ENCODE results near the gene SETBP1.

Gene SETBP1

GRCh38 chr18:44733069-44733753, 52.5 kb downstream of the SETBP1 start:
- no peak for DNase-seq

- no peak for DNase-seq
Measured at GRCh38 chr18:44733754-44734465, 53.2 kb downstream of the SETBP1 start.

- DNase-seq: no peak
Measured at GRCh38 chr18:44735096-44735495, 54.4 kb downstream of the SETBP1 start.

GRCh38 chr18:44736664-44737380, 56.1 kb downstream of the SETBP1 start:
- DNase-seq: no peak

GRCh38 chr18:44737623-44738022, 56.9 kb downstream of the SETBP1 start:
- no peak for DNase-seq

GRCh38 chr18:44740000-44740399, 59.3 kb downstream of the SETBP1 start:
- DNase-seq: no peak

- no peak for DNase-seq
Measured at GRCh38 chr18:44741085-44741484, 60.4 kb downstream of the SETBP1 start.

GRCh38 chr18:44741511-44741910, 60.8 kb downstream of the SETBP1 start:
- DNase-seq: no peak

GRCh38 chr18:44742126-44742525, 61.4 kb downstream of the SETBP1 start:
- no peak for DNase-seq

- peak; percentile 88 for DNase-seq
Measured at GRCh38 chr18:44742718-44743311, 62.1 kb downstream of the SETBP1 start.

GRCh38 chr18:44743631-44744030, 62.9 kb downstream of the SETBP1 start:
- DNase-seq: no peak

GRCh38 chr18:44744161-44745121, 63.8 kb downstream of the SETBP1 start:
- no peak for DNase-seq

GRCh38 chr18:44747157-44747556, 66.5 kb downstream of the SETBP1 start:
- no peak for DNase-seq

- no peak for DNase-seq
Measured at GRCh38 chr18:44748582-44748981, 67.9 kb downstream of the SETBP1 start.

GRCh38 chr18:44750774-44751173, 70.1 kb downstream of the SETBP1 start:
- DNase-seq: no peak

- no peak for DNase-seq
Measured at GRCh38 chr18:44754567-44754966, 73.9 kb downstream of the SETBP1 start.

GRCh38 chr18:44758861-44759631, 78.4 kb downstream of the SETBP1 start:
- DNase-seq: no peak

GRCh38 chr18:44759925-44760342, 79.2 kb downstream of the SETBP1 start:
- no peak for DNase-seq

- no peak for DNase-seq
Measured at GRCh38 chr18:44761812-44762211, 81.1 kb downstream of the SETBP1 start.

GRCh38 chr18:44763327-44763726, 82.6 kb downstream of the SETBP1 start:
- no peak for DNase-seq

- DNase-seq: no peak
Measured at GRCh38 chr18:44764863-44765262, 84.2 kb downstream of the SETBP1 start.

- DNase-seq: no peak
Measured at GRCh38 chr18:44765456-44765855, 84.8 kb downstream of the SETBP1 start.

Data from NCI-H1694 treated with DMSO at 0.1 percent for 48 hours (cell line).